Activated CD4-positive, alpha-beta memory T cell treated with anti-CD3 and anti-CD28 coated beads for 36 hours (primary cell): ENCODE data around the gene OSBPL5. TPM values are rescaled to one million over a fixed set of nuclear protein-coding genes. Genes with fewer than 3 reads are reported as not detected.

ENCODE experiments used
- CTCF ChIA-PET: fragments of 350-600 bp; sonication (Branson Sonifier 250); formaldehyde crosslinking; loops from one replicate; lab custom pipeline; 2021; ENCODE audit warnings: antibody characterized with exemption, inconsistent platforms; lab: Charles Lee
- POLR2A ChIA-PET: fragments of 350-600 bp; sonication (Branson Sonifier 250); formaldehyde crosslinking; loops from one replicate; lab custom pipeline; 2021; ENCODE audit warnings: antibody characterized with exemption; lab: Charles Lee
- DNase-seq: peaks from one replicate; pipeline ENCODE4 v3.0.0-alpha.2; 2020
- H3K27ac Mint-ChIP-seq: one replicate; pipeline ENCODE4 v1.8.0; 2021; ENCODE audit warnings: mixed read lengths
- H3K27me3 Mint-ChIP-seq: one replicate; pipeline ENCODE4 v1.8.0; 2021; ENCODE audit warnings: mixed read lengths
- H3K36me3 Mint-ChIP-seq: one replicate; pipeline ENCODE4 v1.8.0; 2021; ENCODE audit warnings: mixed read lengths
- H3K4me1 Mint-ChIP-seq: one replicate; pipeline ENCODE4 v1.8.0; 2021; ENCODE audit warnings: low read depth, mixed read lengths
- H3K4me3 Mint-ChIP-seq: one replicate; pipeline ENCODE4 v1.8.0; 2021; ENCODE audit warnings: mild to moderate bottlenecking, mixed read lengths
- H3K9me3 Mint-ChIP-seq: one replicate; pipeline ENCODE4 v1.8.0; 2021; ENCODE audit warnings: mixed read lengths
- intact Hi-C: fragments of 100-400 bp; cut with micrococcal nuclease; formaldehyde crosslinking; loops from one replicate; pipeline ENCODE4 v1.15.1; 2023
- total RNA-seq, 2 experiments: library from RNA; stranded (reverse); gene quantifications; one replicate each; pipeline ENCODE4 v1.2.3, GENCODE V29; 2021

OSBPL5 gene
- total RNA-seq, 2 experiments from 2014 or later, result 4.6 to 4.7 TPM

DNA sequence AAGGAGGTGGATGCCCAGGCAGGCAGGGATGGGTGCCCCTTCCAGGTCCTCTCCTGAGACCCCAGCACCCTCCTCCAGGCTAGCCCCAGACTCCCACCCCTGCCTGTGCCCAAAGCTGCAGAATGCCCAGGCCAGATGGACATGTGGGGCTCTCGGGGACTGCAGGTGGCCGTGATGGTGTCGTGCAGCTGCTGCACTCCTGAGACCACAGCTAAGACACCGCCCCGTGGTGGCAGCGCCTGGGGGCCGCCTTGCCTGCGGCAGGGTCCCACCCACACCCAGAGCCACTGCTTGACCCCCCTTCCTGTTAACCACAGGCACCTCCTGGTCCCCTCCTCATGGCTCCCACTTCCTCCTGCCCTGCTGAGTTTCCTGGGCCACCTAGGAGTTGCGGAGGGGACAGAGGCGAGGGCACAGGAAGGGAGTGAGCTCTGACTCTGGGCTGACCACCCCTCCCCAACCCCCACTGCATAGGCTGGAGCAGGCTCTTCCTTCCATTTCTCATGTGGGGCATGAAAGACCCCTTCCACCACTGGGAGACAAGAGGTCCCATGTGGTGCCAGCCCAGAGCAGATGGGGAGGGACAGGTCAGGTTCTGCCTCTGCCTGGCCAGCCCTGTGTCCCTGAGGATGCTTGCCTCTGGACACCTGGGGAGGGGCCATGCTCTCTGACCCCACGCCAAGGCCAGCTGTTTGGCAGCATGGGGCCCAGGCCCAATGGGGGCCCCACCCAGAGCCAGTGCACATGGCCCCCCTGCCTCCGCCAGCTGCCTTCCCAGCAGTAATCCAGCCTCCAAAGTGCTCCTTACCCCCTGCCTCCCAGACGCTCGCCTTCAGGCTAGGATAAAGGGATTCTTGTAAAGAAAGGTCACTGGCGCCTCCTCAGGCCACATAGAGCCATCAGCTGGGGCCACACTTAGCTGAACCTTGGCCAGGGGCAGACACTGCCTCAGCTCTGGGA, 29.3 kb downstream of the OSBPL5 start:
- DNase-seq, result no peak
- no peak overlapping the region for H3K27ac Mint-ChIP-seq
- intact Hi-C loops, result no loop called here
- no peak overlapping the region for H3K4me3 Mint-ChIP-seq
- ChIA-PET CTCF (no interaction called here), POLR2A (no interaction called here)
- H3K36me3 Mint-ChIP-seq, result no peaks in the 10 kb centered on the region
- no peaks in the 10 kb centered on the region for H3K9me3 Mint-ChIP-seq
- no peaks in the 10 kb centered on the region for H3K4me1 Mint-ChIP-seq
- H3K27me3 Mint-ChIP-seq, result no peaks in the 10 kb centered on the region

DNA sequence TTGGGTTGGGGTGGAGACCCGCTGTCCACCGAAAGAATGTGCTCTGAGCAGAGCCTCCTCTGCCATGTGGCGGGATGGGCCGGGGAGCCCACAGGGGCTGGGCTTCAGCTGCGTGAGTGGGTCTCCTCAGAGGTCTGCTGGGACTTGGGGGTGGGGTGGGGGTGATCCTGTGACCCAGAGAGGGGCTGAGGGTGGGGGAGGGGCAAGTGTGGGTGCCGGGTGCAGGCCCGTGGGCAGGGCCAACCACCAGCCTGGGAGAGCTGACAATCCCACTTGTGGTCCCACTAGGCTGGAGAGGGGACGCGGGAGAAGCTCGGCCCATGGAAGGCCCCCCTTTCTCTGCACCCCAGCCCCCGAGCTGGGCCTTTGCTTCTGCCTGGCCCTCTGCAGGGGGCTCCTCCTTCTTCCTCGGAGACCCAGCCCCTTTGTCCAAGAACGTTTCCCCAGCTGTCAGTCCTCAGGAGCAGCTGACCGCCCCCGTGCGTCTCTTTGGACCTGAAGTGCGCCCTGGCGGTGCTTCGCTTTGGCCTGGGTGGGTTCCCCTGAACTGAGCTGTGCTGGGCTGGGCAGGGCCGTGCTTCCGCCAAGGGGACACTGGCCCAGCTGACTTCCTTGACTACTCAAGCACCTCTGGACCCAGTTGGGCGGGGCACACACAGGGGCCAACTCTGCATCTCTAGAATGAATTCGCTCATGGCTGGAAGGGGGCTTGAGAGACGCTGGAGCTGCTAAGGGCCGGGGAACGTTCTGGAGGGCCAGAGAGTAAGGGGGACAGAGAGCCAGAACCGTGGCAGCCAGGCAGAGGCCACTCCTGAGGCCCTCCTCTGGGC, 30.2 kb downstream of the OSBPL5 start:
- intact Hi-C loops, result no loop called here
- Mint-ChIP-seq H3K27ac (no peak overlapping the region), H3K4me3 (no peak overlapping the region), H3K27me3 (no peaks in the 10 kb centered on the region), H3K4me1 (no peaks in the 10 kb centered on the region), H3K9me3 (no peaks in the 10 kb centered on the region), H3K36me3 (no peaks in the 10 kb centered on the region)
- ChIA-PET CTCF (no interaction called here), POLR2A (no interaction called here)
- DNase-seq, result no peak

DNA sequence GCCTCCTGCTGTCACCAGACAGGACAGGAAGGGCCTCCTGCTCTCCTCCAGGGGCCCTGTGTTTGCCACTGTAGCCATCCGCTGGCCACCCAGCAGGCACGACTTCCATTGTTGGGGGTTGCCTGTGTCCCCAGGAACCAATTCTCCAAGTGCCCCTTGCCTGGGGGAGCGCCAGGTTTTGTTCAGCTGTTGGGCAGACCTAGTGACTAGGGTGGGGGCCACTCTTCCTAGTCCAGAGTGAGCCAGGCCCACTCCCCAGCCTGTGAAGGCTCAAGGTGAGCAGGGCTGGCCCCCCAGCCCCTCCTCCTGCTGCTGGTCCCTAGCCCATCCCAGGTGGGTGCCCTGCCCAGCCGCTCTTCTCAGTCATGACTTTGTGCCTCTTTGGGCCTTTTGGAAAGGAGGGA, 30.9 kb downstream of the OSBPL5 start:
- Mint-ChIP-seq H3K27ac (no peak overlapping the region), H3K9me3 (no peaks in the 10 kb centered on the region), H3K27me3 (no peaks in the 10 kb centered on the region), H3K4me1 (no peaks in the 10 kb centered on the region), H3K36me3 (no peaks in the 10 kb centered on the region), H3K4me3 (no peak overlapping the region)
- DNase-seq, result no peak
- ChIA-PET POLR2A (no interaction called here), CTCF (no interaction called here)
- intact Hi-C loops, result no loop called here

DNA sequence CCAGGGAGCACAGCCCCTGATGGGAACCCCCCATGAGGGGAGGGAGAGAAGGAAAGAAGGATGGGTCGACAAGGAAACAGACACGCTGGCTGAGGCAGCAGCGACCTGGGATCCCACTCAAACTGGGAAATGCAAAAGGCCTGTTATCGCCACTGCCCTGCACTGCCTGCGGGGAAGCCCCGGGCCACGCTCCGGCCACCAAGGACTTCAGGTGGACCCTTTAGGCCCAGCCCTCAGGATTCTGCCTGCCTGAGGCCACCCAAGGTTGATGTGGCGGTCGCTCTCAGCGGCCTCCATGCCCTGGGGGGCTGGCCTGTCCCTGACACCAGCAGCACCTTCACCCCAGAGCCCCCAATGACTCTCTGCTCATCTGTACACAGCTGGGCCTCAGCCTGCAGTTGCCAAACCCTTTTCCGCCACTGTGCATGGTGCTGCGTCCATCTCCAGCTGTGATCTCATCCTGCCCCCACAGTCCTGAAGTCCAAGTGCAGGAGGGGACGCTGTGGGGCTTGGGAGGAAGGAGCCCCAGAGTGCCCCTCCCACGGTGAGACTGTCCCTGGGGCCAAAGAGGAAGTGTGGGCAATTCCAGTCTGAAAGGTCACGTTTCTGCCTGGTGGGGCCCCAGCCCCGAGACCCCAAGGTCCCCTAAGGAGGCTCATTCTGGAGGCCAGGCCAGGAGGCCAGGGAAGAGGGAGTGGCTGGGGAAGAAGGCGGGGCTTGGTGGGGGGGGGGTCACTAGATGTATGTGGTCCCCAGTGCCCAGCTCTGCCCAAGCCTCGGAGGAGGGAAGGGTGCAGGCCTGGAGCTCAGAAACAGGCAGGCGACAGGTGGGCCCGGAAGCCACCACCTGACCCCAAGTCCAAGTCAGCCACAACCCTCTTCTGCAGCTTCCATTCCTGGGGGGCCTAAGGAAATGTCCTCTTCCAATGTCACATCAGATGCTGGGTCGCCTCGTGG, 31.6 kb downstream of the OSBPL5 start:
- Mint-ChIP-seq H3K27ac (no peak overlapping the region), H3K27me3 (no peaks in the 10 kb centered on the region), H3K4me3 (no peak overlapping the region), H3K36me3 (no peaks in the 10 kb centered on the region), H3K4me1 (no peaks in the 10 kb centered on the region), H3K9me3 (no peaks in the 10 kb centered on the region)
- intact Hi-C loops, result no loop called here
- ChIA-PET CTCF (no interaction called here), POLR2A (no interaction called here)
- no peak for DNase-seq

DNA sequence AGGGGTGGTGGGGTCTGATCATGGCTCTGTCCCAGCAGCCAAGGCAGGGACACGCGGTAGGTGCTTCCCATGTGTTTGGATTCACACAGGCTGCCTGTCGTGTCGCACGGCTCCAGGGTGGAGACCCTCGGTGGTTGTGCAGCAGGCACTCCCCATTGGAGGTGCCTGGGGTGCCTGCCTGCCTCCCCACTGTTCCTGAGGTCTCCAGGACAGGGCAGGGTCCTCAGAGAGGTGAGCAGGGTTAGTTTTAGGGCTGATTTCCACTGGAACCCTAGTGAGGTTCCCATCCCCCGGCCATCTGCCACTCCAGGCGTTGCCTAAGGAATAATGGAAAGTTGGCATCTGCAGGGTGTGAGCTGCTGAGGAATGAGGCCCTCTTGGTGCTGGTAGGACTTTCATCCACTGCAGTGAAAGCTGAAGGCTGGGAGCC, 32.3 kb downstream of the OSBPL5 start:
- ChIA-PET POLR2A (no interaction called here), CTCF (no interaction called here)
- no peaks in the 10 kb centered on the region for H3K4me1 Mint-ChIP-seq
- H3K9me3 Mint-ChIP-seq, result no peaks in the 10 kb centered on the region
- DNase-seq, result no peak
- no peaks in the 10 kb centered on the region for H3K27me3 Mint-ChIP-seq
- H3K4me3 Mint-ChIP-seq, result no peak overlapping the region
- no peak overlapping the region for H3K27ac Mint-ChIP-seq
- intact Hi-C loops, result no loop called here
- H3K36me3 Mint-ChIP-seq, result no peaks in the 10 kb centered on the region

DNA sequence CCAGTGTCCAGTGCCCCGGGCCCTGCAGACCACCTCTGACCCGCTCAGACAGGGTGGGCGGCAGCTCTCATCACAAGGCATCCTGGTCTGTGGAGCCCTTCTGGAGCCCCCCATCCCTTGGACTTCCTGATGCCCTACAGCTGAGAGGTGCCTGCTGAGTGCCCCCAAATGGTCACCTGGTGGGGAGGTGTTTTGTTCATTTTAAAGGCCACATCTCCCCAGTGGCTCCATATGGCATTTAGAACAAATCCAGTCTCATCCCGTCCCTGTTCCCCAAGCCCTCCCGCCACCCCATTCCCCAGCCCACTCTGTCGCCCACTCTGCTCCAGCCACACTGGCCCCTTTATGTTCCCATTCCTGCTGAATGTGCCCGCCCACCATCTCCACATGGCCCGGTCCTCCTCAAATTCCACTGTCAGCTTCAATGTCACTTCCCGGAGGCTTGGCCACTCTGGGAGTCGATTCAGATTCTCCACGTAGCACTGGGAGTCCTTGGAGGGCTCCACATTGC, 32.8 kb downstream of the OSBPL5 start:
- H3K27ac Mint-ChIP-seq, result no peak overlapping the region
- no peaks in the 10 kb centered on the region for H3K27me3 Mint-ChIP-seq
- no peak for DNase-seq
- intact Hi-C loops, result no loop called here
- no peaks in the 10 kb centered on the region for H3K9me3 Mint-ChIP-seq
- ChIA-PET POLR2A (no interaction called here), CTCF (no interaction called here)
- no peaks in the 10 kb centered on the region for H3K36me3 Mint-ChIP-seq
- no peaks in the 10 kb centered on the region for H3K4me1 Mint-ChIP-seq
- no peak overlapping the region for H3K4me3 Mint-ChIP-seq

DNA sequence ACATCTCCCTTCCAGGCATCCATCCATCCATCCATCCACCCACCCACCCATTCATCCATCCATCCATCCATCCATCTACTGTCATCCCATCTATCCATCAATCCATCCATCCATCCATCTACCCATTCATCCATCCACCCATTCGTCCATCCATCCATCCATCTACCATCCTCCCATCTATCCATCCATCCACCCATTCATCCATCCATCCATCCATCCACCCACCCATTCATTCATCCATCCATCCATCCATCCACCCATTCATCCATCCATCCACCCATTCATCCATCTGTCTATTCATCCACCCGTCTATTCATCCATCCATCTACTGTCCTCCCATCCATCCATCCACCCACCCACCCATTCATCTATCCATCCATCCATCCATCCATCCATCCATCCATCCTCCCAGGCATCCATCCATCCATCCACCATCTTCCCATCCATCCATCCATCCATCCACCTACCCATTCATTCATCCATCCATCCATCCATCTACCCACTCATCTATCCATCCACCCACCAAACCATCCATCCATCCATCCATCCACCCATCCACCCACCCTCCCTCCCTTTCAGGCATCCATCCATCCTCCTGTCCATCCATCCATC, 33.7 kb downstream of the OSBPL5 start:
- CTCF ChIA-PET, result no interaction called here
- Mint-ChIP-seq H3K27ac (no peak overlapping the region), H3K36me3 (no peaks in the 10 kb centered on the region), H3K9me3 (no peaks in the 10 kb centered on the region), H3K4me3 (no peak overlapping the region), H3K27me3 (no peaks in the 10 kb centered on the region), H3K4me1 (no peaks in the 10 kb centered on the region)
- no peak for DNase-seq
- POLR2A ChIA-PET, result no interaction called here
- intact Hi-C loops, result no loop called here

DNA sequence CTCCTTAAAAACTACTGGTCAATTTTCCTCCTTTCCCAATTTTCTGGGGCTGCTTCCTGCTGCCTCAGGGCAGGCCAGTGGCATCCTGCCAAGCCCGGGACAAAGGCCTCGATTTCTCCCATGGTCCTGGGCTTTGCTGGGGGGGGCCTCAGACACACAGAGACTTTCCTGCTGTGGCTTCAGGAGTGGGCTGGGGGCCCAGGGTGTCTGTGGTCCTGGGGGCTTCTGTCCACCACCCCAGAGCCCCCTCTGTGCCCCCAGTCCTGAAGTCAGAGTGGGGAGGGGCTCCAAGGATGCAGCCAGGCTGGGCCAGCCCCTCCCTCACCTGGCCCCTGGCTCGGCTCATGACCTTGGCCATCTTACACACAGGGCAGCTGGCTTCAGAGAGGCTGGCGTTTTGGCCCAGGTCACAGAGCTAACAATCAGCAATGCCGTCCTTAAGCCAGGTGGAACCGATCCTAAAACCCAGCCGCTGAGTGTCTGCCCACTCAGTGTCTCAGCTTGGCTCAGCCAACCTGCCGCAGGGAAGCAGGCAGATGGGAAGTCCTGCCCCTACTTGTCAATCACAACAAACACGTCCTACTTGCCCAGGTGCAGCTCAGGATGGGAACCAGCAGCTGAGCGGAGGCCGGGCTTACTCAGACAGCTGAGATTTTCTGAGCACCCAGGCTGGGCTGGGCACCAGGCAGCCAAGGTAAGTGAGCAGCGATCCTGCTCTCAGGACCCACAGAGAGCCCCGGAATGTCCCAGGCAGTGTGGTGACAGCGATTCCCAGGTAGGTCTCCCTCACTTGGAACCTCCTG, 34.6 kb downstream of the OSBPL5 start:
- Mint-ChIP-seq H3K4me3 (no peak overlapping the region), H3K27ac (no peak overlapping the region), H3K36me3 (no peaks in the 10 kb centered on the region), H3K9me3 (no peaks in the 10 kb centered on the region), H3K4me1 (no peaks in the 10 kb centered on the region), H3K27me3 (no peaks in the 10 kb centered on the region)
- intact Hi-C loops, result no loop called here
- DNase-seq, result no peak
- CTCF ChIA-PET, result interaction anchor here (1.5 kb wide), 1 partner anchor 39 kb away, joined by 4 read pairs; no protein-coding TSS in a partner anchor
- POLR2A ChIA-PET, result no interaction called here

DNA sequence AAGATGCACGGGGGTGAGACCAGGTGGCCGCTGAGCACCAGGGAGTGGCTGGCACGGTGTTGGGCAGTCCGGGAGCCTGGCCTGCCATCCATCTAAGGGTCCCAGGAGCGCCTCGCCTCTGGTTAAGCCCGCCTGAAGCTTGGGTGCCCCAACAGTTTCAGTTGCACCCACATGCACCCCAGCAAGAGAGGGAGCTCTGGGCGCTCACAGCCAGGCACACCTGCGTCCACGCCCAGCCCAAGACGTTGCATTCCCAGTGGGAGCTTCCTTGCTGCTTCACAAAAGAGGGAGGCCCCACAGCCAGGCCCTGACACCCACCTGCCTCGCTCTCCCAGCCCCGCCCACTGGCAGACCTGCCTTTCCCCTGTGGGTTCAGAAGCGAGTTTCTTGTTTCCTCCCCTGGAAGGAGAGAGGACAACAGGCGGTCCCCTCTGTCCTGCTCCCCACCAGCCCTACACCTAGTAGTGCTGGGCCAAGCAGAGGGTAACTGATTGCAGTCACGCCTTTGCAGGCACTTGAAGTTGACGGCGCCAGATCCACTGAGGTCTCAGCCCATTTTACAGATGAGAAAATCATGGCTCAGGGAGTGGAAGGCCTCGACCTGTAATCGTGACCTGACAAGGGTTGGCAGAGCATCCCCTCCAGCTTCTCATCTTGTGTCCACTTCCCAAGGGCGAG, 35.4 kb downstream of the OSBPL5 start:
- H3K27ac Mint-ChIP-seq, result no peak overlapping the region
- POLR2A ChIA-PET, result no interaction called here
- no peaks in the 10 kb centered on the region for H3K4me1 Mint-ChIP-seq
- CTCF ChIA-PET, result interaction anchor here (1.5 kb wide), 1 partner anchor 38 kb away, joined by 4 read pairs; no protein-coding TSS in a partner anchor
- no peaks in the 10 kb centered on the region for H3K9me3 Mint-ChIP-seq
- no peak for DNase-seq
- intact Hi-C loops, result no loop called here
- H3K27me3 Mint-ChIP-seq, result no peaks in the 10 kb centered on the region
- H3K36me3 Mint-ChIP-seq, result no peaks in the 10 kb centered on the region
- no peak overlapping the region for H3K4me3 Mint-ChIP-seq

DNA sequence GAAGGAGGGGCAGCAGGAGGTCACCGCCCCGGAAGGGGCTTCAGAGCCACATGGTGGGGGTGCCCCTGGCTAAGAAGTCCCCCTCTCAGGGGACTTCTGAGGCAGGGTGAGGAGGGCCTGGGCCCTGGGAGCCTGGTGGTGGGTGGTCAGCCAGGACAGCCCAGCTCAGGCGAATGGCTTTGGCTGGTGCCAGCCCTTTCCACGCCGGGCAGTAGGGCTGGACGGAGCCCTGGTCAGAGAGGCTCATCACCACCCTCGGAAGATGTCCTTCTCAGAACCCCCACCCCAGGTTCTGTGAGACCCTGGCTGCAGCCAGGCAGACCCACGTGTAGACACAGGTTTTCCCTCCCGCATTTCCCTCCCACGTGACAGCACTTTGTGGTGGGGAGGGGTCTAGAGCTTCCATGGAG, 35.9 kb downstream of the OSBPL5 start:
- POLR2A ChIA-PET, result no interaction called here
- H3K9me3 Mint-ChIP-seq, result no peaks in the 10 kb centered on the region
- no peaks in the 10 kb centered on the region for H3K27me3 Mint-ChIP-seq
- no peak overlapping the region for H3K27ac Mint-ChIP-seq
- no peak overlapping the region for H3K4me3 Mint-ChIP-seq
- H3K4me1 Mint-ChIP-seq, result no peaks in the 10 kb centered on the region
- CTCF ChIA-PET, result interaction anchor here (1.5 kb wide), 1 partner anchor 37 kb away, joined by 4 read pairs; no protein-coding TSS in a partner anchor
- intact Hi-C loops, result no loop called here
- DNase-seq, result no peak
- H3K36me3 Mint-ChIP-seq, result no peaks in the 10 kb centered on the region
